Measurements from ENCODE around the gene PAX4. TPM values are rescaled to one million over a fixed set of nuclear protein-coding genes. Genes with fewer than 3 reads are reported as not detected.

The PAX4 gene
- total and polyA plus RNA-seq, 9 of the 15 experiments (the other 6 are each of a cell fraction or from before 2014, with no cell fraction given) = not detected

DNA sequence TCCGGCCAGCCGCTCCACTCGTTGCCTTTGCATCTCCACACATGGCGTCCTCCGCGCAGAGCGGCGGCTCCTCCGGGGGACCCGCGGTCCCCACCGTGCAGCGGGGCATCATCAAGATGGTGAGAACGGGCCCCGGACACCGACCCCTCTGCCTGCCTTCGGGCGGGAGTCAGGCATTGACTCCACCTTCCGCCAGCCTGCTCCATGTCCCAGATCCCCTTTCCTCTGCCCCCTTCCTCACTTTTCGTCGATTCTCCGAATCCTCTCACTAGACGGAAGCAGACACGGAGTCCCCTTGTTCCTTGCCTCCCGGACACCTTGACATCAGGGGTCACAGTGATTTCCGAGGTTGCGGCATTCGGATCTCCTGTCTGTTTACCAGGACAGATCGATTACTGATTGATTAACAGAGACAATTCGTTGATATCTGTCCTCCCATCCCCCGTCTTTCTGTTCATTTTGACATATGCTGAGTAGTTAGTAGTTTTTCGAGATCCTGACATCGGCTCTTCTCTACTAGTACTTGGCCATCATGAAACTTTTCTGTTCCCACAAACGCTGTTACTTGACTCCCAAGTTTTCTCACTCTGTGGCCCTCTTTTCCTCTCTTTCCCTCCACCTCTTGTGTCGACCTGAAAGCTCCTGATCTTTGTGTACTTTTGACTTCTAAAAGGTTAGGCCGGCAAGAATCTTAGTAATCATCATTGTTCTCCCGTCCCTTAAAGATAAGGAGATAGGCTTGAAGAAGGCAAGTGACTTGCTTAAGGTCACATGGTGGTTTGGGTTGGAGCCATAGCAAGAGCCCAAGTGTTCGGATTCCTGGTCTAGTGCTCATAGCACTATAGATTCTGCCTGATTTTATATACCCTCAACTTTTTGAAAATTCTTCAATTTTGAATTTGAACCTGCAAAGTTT, 34.6 kb upstream of the PAX4 start (continued):
- TF ChIP-seq ARID1B (IDR thresholded peaks at IDR 0.05) (peak; percentile 47), ZNF316 (IDR thresholded peaks at IDR 0.05) (no peak), ZNF445 (CRISPR knock-in tag; IDR thresholded peaks at IDR 0.05; ENCODE audit: low read depth) (no peak), RFX7 (CRISPR knock-in tag; IDR thresholded peaks at IDR 0.05) (no peak), JUNB (CRISPR knock-in tag; conservative IDR thresholded peaks at IDR 0.05) (no peak; the same call in 1 of the 2 replicates), ARHGAP35 (IDR thresholded peaks at IDR 0.05; ENCODE audit: partially characterized antibody) (peak; percentile 68), DIDO1 (tag; IDR thresholded peaks at IDR 0.05; ENCODE audit: low read depth) (no peak), NFIX (CRISPR knock-in tag; IDR thresholded peaks at IDR 0.05; ENCODE audit: low read depth) (no peak), ESRRB (CRISPR knock-in tag; IDR thresholded peaks at IDR 0.05; ENCODE audit: borderline replicate concordance) (no peak), DMBX1 (CRISPR knock-in tag; IDR thresholded peaks at IDR 0.05; ENCODE audit: borderline replicate concordance) (no peak), CTBP1 (IDR thresholded peaks at IDR 0.05; ENCODE audit: borderline replicate concordance) (no peak), ZNF146 (CRISPR knock-in tag; IDR thresholded peaks at IDR 0.05; ENCODE audit: unreplicated experiment) (no peak), NEUROD1 (IDR thresholded peaks at IDR 0.05; ENCODE audit: borderline replicate concordance, low read depth, low read length, partially characterized antibody) (no peak), SMAD2 (IDR thresholded peaks at IDR 0.05; ENCODE audit: low read depth, low read length) (no peak), ZNF217 (CRISPR knock-in tag; IDR thresholded peaks at IDR 0.05) (no peak), POLR2A (conservative IDR thresholded peaks at IDR 0.05) (no peak; the same call in 1 of the 2 replicates), ZNF589 (CRISPR knock-in tag; IDR thresholded peaks at IDR 0.05; ENCODE audit: low read depth) (no peak)
- TF ChIP-seq, protein P1, sequence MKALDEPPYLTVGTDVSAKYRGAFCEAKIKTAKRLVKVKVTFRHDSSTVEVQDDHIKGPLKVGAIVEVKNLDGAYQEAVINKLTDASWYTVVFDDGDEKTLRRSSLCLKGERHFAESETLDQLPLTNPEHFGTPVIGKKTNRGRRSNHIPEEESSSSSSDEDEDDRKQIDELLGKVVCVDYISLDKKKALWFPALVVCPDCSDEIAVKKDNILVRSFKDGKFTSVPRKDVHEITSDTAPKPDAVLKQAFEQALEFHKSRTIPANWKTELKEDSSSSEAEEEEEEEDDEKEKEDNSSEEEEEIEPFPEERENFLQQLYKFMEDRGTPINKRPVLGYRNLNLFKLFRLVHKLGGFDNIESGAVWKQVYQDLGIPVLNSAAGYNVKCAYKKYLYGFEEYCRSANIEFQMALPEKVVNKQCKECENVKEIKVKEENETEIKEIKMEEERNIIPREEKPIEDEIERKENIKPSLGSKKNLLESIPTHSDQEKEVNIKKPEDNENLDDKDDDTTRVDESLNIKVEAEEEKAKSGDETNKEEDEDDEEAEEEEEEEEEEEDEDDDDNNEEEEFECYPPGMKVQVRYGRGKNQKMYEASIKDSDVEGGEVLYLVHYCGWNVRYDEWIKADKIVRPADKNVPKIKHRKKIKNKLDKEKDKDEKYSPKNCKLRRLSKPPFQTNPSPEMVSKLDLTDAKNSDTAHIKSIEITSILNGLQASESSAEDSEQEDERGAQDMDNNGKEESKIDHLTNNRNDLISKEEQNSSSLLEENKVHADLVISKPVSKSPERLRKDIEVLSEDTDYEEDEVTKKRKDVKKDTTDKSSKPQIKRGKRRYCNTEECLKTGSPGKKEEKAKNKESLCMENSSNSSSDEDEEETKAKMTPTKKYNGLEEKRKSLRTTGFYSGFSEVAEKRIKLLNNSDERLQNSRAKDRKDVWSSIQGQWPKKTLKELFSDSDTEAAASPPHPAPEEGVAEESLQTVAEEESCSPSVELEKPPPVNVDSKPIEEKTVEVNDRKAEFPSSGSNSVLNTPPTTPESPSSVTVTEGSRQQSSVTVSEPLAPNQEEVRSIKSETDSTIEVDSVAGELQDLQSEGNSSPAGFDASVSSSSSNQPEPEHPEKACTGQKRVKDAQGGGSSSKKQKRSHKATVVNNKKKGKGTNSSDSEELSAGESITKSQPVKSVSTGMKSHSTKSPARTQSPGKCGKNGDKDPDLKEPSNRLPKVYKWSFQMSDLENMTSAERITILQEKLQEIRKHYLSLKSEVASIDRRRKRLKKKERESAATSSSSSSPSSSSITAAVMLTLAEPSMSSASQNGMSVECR (CRISPR knock-in tag; IDR thresholded peaks at IDR 0.05) = peak; percentile 67
- TF ChIP-seq, protein P2, sequence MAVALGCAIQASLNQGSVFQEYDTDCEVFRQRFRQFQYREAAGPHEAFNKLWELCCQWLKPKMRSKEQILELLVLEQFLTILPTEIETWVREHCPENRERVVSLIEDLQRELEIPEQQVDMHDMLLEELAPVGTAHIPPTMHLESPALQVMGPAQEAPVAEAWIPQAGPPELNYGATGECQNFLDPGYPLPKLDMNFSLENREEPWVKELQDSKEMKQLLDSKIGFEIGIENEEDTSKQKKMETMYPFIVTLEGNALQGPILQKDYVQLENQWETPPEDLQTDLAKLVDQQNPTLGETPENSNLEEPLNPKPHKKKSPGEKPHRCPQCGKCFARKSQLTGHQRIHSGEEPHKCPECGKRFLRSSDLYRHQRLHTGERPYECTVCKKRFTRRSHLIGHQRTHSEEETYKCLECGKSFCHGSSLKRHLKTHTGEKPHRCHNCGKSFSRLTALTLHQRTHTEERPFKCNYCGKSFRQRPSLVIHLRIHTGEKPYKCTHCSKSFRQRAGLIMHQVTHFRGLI (CRISPR knock-in tag; IDR thresholded peaks at IDR 0.05) = no peak
- TF ChIP-seq, protein P3, sequence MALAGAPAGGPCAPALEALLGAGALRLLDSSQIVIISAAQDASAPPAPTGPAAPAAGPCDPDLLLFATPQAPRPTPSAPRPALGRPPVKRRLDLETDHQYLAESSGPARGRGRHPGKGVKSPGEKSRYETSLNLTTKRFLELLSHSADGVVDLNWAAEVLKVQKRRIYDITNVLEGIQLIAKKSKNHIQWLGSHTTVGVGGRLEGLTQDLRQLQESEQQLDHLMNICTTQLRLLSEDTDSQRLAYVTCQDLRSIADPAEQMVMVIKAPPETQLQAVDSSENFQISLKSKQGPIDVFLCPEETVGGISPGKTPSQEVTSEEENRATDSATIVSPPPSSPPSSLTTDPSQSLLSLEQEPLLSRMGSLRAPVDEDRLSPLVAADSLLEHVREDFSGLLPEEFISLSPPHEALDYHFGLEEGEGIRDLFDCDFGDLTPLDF (CRISPR knock-in tag; IDR thresholded peaks at IDR 0.05) = no peak
- TF ChIP-seq, protein P4, sequence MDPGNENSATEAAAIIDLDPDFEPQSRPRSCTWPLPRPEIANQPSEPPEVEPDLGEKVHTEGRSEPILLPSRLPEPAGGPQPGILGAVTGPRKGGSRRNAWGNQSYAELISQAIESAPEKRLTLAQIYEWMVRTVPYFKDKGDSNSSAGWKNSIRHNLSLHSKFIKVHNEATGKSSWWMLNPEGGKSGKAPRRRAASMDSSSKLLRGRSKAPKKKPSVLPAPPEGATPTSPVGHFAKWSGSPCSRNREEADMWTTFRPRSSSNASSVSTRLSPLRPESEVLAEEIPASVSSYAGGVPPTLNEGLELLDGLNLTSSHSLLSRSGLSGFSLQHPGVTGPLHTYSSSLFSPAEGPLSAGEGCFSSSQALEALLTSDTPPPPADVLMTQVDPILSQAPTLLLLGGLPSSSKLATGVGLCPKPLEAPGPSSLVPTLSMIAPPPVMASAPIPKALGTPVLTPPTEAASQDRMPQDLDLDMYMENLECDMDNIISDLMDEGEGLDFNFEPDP (CRISPR knock-in tag; IDR thresholded peaks at IDR 0.05) = no peak

Data from K562 (cell line).